GM12892 (cell line): Measurements from ENCODE around the gene TTC33.

Source experiments
- POLR2A ChIP-seq: IDR thresholded peaks from 2 replicates; pipeline ENCODE4 v1.6.1; 2011; ENCODE audit warnings: low read depth, low read length, control low read depth
- POLR2AphosphoS5 ChIP-seq: IDR thresholded peaks from 2 replicates; pipeline ENCODE4 v1.6.1; 2011; ENCODE audit warnings: low read depth, low read length, control low read depth
- TAF1 ChIP-seq: IDR thresholded peaks from 2 replicates; pipeline ENCODE4 v1.6.1; 2011; ENCODE audit warnings: low read depth, mild to moderate bottlenecking, control low read depth, low read length, borderline replicate concordance

DNA sequence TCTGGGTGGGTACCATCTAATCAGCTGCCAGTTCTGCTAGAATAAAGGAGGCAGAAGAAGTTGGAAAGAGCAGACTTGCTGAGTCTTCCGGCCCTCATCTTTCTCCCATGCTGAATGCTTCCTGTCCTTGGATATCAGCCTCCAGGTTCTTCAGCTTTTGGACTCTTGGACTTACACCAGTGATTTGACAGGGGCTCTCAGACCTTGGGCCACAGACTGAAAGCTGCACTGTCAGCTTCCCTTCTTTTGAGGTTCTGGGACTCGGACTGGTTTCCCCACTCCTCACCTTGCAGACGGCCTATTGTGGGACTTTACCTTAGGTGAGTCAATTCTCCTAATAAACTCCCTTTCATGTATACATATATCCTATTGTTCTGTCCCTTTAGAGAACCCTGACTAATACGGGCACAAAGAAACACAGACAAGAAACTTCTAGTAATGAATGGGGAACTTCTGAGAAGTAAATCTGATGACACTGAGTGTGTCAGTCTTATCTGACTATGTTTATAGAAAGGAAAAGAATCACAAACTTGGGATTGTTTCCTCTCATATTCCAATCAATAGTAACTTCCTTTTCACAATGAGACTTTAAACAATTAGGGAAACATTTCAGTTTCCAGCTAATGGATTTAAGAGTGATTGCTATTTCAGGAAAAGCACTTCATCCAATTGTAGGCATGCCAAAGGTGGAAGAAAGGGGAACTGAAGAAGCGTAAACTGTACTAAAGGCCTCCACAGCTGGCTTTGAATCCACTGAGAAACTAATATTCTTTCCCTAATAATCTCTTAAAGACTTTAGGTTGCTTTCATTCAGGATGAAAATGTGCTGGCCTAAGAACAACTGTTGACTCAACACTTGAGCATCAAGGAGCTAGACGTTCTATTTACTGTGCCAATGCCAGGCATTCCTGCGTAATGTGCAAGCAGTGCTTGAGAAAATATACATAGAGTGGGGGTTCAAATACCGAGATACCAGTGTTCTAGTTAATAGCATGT is 204.0 kb downstream of the TTC33 start:
- no peak for TF ChIP-seq POLR2AphosphoS5
- TF ChIP-seq TAF1, result no peak
- TF ChIP-seq POLR2A, result no peak
